ENCODE results near the gene SLC26A6. TPM values are rescaled to one million over a fixed set of nuclear protein-coding genes. Genes with fewer than 3 reads are reported as not detected.

The SLC26A6 gene
- total RNA-seq = 28.9 and 31.1 TPM in 2 replicates

GRCh38 chr3:48635222-48636021, at the start of gene SLC26A6:
Gene SLC26A6 (minus strand): TSS chr3:48635461. CDS start chr3:48635393, 68 bp downstream.

GRCh38 chr3:48662753-48663488, 27.7 kb upstream of the SLC26A6 start, which contains the start of gene CELSR3:
Gene CELSR3 (minus strand): TSS chr3:48662886. CDS start chr3:48662634, 252 bp downstream.

GRCh38 chr3:48621461-48621869, 13.8 kb downstream of the SLC26A6 start, which contains the start of gene TMEM89:
Gene TMEM89 (minus strand): TSS chr3:48621769. CDS start chr3:48621756, 13 bp downstream.

GRCh38 chr3:48609088-48610005, 25.9 kb downstream of the SLC26A6 start, which contains the start of gene UQCRC1:
Gene UQCRC1 (minus strand): TSS chr3:48609646. CDS start chr3:48609620, 26 bp downstream.

GRCh38 chr3:48595075-48595525, 40.2 kb downstream of the SLC26A6 start, which contains the start of gene COL7A1:
Gene COL7A1 (minus strand): TSS chr3:48595329. CDS start chr3:48595159, 170 bp downstream.

Other genes starting within 250 kb of the SLC26A6 start
- 24.6 and 42.2 TPM in 2 replicates for gene PLXNB1, start 205.4 kb downstream of the SLC26A6 start, total RNA-seq
- gene CCDC51, start 195.3 kb downstream of the SLC26A6 start, total RNA-seq = 19.2 and 26.5 TPM in 2 replicates
- 315 and 384 TPM in 2 replicates for gene TMA7, start 195.2 kb downstream of the SLC26A6 start, total RNA-seq
- gene ATRIP, start 188.7 kb downstream of the SLC26A6 start, total RNA-seq = 2.8 and 4.0 TPM in 2 replicates
- 101 and 102 TPM in 2 replicates for gene SHISA5, start 131.3 kb downstream of the SLC26A6 start, total RNA-seq
- 6.0 and 29.4 TPM in 2 replicates for gene PFKFB4, start 78.7 kb downstream of the SLC26A6 start, total RNA-seq
- gene UCN2, start 71.7 kb downstream of the SLC26A6 start, total RNA-seq = 0.83 and 1.00 TPM in 2 replicates
- gene COL7A1, start 40.1 kb downstream of the SLC26A6 start, total RNA-seq = 31.6 and 46.1 TPM in 2 replicates
- gene UQCRC1, start 25.8 kb downstream of the SLC26A6 start, total RNA-seq = 241 and 286 TPM in 2 replicates
- gene TMEM89, start 13.7 kb downstream of the SLC26A6 start, total RNA-seq = not detected in 2 replicates
- gene CELSR3, start 27.4 kb upstream of the SLC26A6 start, total RNA-seq = 1.00 and 1.6 TPM in 2 replicates
- 9.1 and 9.2 TPM in 2 replicates for gene NCKIPSD, start 50.5 kb upstream of the SLC26A6 start, total RNA-seq
- 38.3 and 39.1 TPM in 2 replicates for gene IP6K2, start 81.8 kb upstream of the SLC26A6 start, total RNA-seq
- gene PRKAR2A, start 212.4 kb upstream of the SLC26A6 start, total RNA-seq = 20.5 and 25.4 TPM in 2 replicates